SKM-1 treated with dmso at 0.1 percent for 144 hours (cell line): ENCODE data around the gene NRG4.
"Not testable (repeated sequence)": the region's sequence is repeated elsewhere in the genome, so short reads cannot be mapped to it uniquely, and the experiment has no call there.

Experiments used
- DNase-seq: peaks from one replicate; lab custom pipeline; 2025; ENCODE audit not compliant: unreplicated experiment; lab: John Stamatoyannopoulos, UW

The NRG4 gene, protein sequence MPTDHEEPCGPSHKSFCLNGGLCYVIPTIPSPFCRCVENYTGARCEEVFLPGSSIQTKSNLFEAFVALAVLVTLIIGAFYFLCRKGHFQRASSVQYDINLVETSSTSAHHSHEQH

DNA sequence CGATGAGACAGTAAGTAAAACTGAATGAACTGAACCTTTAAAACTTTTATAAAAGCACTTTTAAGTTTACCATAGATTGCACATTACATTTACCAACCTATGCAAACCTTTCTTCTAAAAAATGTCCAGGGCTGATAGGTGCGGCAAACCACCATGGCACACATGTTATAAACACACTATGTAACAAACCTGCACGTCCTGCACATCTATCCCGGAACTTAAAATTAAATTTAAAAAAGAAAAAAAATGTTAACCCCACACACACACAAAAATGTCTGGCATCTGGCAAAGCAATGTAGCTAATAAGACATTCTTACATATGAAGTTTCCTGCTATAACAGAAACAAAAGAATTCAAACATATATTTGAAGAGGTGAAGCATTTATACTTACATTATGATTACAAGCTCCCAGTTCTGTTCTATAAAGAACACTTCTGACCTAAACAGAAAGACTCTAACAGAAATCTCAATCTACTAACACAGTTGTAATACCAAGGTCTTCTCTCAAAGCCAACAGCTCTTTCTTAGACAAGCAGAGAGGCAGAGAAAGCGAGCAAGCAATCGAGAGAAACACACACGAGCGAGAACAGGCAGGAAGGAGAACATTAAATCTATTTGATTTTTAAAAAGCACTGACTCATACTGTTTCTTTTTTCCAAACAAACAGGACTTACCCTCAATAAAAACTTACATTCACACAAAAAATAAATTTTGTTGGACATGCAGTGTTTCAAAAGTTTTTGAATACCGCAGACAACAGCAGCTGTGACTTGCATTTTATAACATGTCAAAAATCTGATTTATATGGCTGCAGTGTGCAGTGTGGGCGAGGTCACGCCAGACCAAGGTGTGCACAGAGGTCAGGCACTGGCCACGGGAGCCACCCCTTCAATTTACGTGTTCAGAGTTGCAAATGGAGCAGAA, at the start of gene NRG4:
Gene NRG4, minus strand, starts transcription at position 798 of the 925 bp plus-strand sequence. CDS start 1,194 bp downstream, outside the sequence.
- DNase-seq, result no peak

DNA sequence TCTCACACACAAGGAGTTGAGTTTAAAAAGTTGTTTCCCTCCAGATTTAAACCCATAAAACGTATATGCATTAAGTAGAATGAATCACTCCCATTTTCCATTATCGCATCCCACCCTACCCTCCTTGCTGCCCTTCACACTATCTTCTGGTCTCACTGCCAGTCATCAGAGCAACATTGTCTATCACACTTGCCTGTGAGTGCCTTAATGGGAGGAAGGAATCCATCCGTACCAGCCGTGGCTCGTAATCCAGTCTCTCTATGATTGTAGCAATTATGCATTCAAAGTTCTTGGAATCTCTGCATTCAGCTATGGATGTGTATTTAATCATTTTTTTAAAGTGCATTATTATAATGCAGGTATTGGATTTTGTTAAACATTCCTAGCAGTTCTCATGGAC, 49.5 kb upstream of the NRG4 start:
- no peak for DNase-seq

DNA sequence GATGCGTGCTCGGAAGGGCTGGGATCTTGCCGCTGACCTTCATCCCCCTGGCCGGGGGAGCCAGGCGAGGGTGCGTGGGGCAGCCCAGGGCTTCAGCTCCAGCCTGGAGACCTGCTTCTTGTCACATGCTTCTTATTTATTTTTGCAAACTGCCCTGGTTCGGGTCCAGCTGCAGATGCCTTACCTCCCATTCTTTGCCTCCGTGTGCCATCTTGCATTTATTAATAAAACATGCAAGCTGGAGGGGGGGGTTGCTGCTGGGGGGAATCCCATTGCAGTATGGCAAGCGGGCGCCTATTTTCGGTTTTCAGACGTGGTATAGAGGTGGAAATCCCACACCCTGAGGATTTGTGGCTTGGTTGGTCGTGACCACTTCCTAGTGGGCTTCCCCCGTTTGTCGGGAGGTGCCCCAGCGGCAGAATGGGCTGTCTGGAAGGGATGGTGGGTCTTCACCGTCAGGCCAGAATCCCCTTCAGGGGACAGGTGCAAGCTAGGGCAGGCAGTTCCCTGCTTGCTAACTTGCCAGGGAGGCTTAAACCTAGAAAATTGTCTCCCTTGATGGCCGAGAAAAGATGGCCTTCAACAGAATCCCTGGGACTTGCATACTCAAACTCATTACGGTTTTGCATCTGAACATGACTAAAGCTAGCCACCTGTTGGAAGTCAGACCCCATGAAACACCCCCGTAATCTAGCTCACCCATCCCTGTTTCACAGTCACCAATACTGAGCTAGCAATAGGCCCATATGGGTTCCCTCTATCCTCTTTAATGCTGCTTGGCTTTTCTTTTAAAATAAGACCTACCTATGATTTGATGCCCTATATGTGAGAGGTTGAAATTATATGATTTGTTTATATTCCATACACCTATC, 48.1 kb upstream of the NRG4 start:
- no peak for DNase-seq

GRCh38 chr15:76059320-76060117, 47.3 kb upstream of the NRG4 start, which contains the start of gene TMEM266:
TSS of gene TMEM266 (plus strand) at chr15:76059985. CDS start at chr15:76134264, 74,279 bp downstream.
- DNase-seq, result no peak

DNA sequence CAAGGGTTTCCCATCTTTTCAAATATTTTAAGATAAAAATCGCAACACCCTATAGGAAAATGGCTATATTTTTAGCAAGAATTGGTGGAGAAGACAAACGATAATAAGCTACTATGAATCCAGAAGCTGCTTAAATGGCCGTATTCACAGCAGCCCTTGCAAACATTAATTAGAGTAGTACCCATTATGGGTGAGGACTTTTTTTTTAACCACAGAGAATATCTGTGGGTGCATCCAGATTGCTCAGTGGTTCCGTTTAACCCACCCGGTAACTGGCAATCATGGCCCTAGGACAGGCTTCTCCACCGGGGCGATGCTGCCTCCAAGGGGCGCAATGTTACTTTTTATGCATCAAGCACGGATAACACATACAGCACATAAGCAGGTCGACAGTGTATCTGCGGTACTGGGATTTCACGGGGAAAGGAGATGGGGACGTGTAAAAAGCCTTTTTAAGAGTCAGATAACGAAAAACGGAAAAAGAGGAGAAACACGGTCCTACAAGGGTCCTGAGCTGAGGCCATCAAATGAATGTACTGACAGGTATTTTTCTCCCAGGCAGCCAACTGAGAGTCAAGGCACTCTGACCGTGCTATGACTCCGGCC, 46.6 kb upstream of the NRG4 start:
- DNase-seq, result peak; percentile 12

GRCh38 chr15:76057332-76058000, 45.2 kb upstream of the NRG4 start:
- peak; percentile 40 for DNase-seq

- DNase-seq, result peak; percentile 66
Measured at GRCh38 chr15:76056931-76057330, 44.7 kb upstream of the NRG4 start.

DNA sequence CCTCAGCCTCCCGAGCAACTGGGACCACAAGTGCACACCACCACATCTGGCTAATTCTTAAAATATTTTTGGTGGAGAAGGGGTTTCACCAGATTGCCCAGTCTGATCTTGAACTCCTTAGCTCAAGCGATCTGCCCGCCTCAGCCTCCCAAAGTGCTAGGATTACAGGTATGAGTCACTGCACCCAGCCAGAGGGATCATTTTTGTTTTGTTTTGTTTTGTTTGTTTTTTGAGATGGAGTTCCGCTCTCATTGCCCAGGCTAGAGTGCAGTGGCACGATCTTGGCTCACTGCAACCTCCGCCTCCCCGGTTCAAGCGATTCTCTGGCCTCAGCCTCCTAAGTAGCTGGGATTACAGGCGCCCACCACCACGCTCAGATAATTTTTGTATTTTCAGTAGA, 42.0 kb upstream of the NRG4 start:
- DNase-seq, result not testable (repeated sequence)

DNA sequence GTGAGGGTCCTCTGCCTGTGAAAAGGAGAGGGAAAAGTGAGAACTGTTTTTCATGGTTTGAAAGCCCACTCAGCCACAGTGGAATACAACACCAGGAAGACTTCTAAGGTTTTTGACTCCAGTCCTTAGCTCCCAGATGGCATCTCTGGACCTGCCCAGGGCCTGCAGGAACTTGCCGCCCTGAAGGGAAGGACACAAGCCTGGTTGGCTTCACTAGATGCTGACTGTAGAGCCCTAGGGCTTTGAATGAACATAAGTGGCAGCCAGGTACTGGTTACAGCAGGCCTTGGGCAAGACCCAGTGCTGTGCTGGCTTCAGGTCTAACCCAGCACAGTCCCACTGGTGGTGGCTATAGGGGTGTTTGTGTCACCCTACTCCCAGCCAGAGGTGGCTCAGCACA, 26.3 kb upstream of the NRG4 start:
- DNase-seq, result no peak

DNA sequence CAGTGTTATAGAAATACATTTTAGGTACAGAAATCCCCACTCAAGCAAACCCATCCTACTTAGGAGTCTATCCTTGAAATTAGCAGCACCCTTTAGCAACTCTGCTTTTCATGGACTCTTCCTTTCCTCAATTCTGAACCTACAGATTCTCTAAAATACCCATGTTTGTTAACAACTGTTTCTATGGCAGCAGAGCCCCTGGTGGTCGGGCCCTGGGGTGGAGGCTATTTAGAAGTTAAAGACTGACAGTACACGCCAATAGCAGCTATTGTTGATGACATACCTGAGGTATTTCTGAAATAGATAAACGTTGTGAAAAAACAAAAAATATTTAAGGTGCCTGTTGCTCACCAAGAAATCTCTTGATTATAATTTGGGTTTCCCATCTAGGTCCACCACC, 23.4 kb upstream of the NRG4 start:
- no peak for DNase-seq

DNA sequence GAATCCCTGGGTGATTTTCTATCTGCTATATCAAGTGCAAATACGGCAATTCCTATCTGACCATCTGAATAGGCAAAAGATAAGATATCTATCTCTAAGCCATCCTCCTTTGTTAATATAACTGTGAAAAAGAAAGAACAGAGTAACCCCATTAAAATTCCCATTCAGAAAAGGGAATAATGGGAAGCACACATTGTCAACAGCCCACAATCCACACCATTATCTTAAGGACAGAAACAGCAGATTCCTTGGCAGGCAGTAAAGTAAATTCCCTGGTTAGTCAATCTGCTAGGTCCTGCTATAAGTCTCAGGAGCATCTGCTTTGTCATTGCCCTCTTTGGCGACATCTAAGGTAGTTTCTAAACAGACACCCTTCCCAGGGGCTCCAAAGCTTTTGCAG, 21.9 kb upstream of the NRG4 start:
- DNase-seq, result no peak

- DNase-seq, result no peak
Measured at GRCh38 chr15:76033438-76033837, 21.2 kb upstream of the NRG4 start.

GRCh38 chr15:76032046-76032445, 19.8 kb upstream of the NRG4 start:
- DNase-seq, result no peak

DNA sequence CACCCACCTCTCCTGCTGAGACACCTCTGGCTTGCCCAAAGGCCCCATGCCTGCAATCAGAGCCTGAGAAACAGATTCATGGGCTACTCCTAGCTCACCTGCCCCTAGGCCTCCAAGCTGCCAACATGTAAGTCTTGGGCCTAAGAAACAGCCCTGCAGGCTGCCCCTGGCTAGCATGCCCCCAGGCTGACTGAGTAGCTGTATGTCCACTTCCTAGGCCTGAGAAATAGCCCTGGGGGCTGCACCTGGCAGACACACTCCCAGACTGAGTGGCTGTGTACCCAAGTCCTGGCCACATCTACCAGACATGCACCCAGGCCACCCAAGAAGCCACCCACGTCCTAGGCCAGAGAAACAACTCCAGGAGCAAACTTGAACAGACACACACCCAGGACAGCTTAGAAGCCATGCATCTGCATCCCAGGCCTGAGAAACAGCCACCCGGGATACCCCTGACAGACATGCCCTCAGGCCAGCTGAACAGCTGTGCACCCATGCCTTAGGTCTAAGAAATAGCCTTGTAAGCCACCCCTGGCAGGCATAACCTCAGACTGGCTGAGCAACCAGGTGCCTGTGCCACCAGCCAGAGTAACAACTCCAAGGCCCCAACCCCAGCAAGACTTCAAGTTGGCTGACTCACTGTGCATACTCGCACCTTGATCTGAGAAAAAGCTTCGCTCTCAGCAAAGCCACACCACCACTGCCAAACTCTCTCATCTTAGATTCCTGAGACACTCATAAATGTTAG, 12.0 kb upstream of the NRG4 start:
- DNase-seq, result no peak

- not testable (repeated sequence) for DNase-seq
Measured at GRCh38 chr15:76013470-76013869, 1.2 kb upstream of the NRG4 start.

DNA sequence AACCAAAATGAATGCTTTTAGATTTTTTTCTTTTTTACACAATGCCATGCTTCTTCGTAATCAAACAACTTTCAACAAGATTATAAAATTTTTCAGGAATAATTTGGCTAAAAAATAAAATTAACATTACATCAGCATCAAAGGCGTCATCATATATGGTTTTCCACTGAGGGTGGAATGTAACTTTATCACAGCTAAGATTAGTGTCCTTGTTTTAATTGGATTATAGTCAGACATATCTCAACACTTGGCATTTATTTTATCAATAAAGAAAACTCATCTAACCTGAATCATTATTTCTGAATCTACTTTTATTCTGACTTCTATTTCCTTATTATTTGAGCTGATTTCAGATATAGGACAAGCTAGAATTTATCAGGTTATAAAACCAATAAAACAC, 1.6 kb downstream of the NRG4 start:
- DNase-seq, result no peak

- peak; percentile 93 for DNase-seq
Measured at GRCh38 chr15:76006136-76006778, 6.0 kb downstream of the NRG4 start.

GRCh38 chr15:76003364-76003763, 8.9 kb downstream of the NRG4 start:
- no peak for DNase-seq
